ENCODE measurements around the gene TEN1.
"Not testable (repeated sequence)": the region's sequence is repeated elsewhere in the genome, so short reads cannot be mapped to it uniquely, and the experiment has no call there.

DNA sequence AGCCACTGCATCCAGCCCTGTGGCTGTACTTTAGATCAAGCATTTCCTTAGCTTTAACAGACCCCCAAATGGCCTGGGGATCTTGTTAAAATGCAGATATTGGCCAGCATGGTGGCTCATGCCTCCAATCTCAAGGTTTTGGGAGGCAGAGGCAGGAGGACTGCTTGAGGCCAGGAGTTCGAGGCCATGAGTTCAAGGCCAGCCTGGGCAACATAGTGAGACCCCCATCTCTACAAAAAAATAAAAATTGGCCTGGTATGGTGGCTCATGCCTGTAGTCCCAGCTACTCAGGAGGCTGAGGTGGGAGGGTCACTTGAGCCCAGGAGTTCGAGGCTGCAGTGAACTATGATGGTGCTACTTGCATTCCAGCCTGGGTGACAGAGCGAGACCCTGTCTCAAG is 63.8 kb downstream of the TEN1 start:
- not testable (repeated sequence) for TF ChIP-seq CTCF, EZH2phosphoT487 (IDR thresholded peaks at IDR 0.05; ENCODE audit: low read length)

Measured in MM.1S (cell line).